HepG2 (cell line): ENCODE data around the gene CKAP5. TPM values are rescaled to one million over a fixed set of nuclear protein-coding genes. Genes with fewer than 3 reads are reported as not detected.

Experiments used
- ATAC-seq: fragments of 200-7000 bp; cut with Tn5 transposase; 3 replicates; pipeline ENCODE4 v1.9.1; 2020; ENCODE audit warnings: mild to moderate bottlenecking, moderate library complexity
- BruUV-seq: library from RNA; stranded (reverse); fragments of 400-500 nt; replicated peaks from 2 replicates; lab custom pipeline; 2021; lab: Mats Ljungman, UMichigan
- CTCF ChIA-PET: fragments of 300-600 bp; formaldehyde crosslinking; extraction: SDS; loops from one replicate; lab custom pipeline; 2021; ENCODE audit warnings: low total read pairs, inconsistent platforms, low intra/inter-chr PET ratio; lab: Yijun Ruan, JAX
- POLR2A ChIA-PET: fragments of 350-600 bp; sonication (Branson Sonifier 250); formaldehyde crosslinking; loops from one replicate; lab custom pipeline; 2020; ENCODE audit warnings: antibody characterized with exemption, inconsistent platforms; lab: Yijun Ruan, JAX
- DNase-seq: peaks from one replicate; pipeline ENCODE4 v3.0.0-alpha.2; 2015; ENCODE audit warnings: low spot score
- FAIRE-seq: peaks from 3 replicates; lab custom pipeline; 2011; peaks lifted over from hg19 to GRCh38; lab: Jason Lieb, UNC
- H2AFZ ChIP-seq: one replicate; pipeline ENCODE4 v1.6.1; 2011; ENCODE audit warnings: low read length, inconsistent platforms
- H3K27ac ChIP-seq: fragments of 300-600 bp; 3 replicates; pipeline ENCODE4 v1.8.0; 2011; ENCODE audit warnings: mixed run types, mild to moderate bottlenecking, mixed read lengths, low read length, inconsistent platforms; ENCODE audit not compliant: insufficient read depth; ENCODE audit errors: extremely low read length
- H3K27me3 ChIP-seq, 2 experiments: fragments of 200-600 bp in 1 of 2; 2 replicates in 1 of 2; 3 replicates in 1 of 2; pipeline versions ENCODE4 v1.6.0 to v1.8.0; 2011; ENCODE audit warnings: low read length in 2 of 2, mild to moderate bottlenecking in 2 of 2, moderate library complexity in 2 of 2, inconsistent platforms in 1 of 2; ENCODE audit not compliant: insufficient read depth in 2 of 2, control insufficient read depth in 1 of 2
- H3K36me3 ChIP-seq, 2 experiments: fragments of 200-600 bp in 1 of 2; replicated peaks in 1 of 2; 2 replicates in 1 of 2; 3 replicates in 1 of 2; pipeline versions ENCODE4 v1.5.1 to v1.8.0; 2011; ENCODE audit warnings: low read length in 2 of 2, inconsistent platforms in 1 of 2; ENCODE audit not compliant: insufficient read depth in 2 of 2, control insufficient read depth in 1 of 2
- H3K4me1 ChIP-seq: 2 replicates; pipeline ENCODE4 v1.5.1; 2012; ENCODE audit warnings: low read length, inconsistent platforms; ENCODE audit not compliant: insufficient read depth
- H3K4me2 ChIP-seq: 2 replicates; pipeline ENCODE4 v1.6.0; 2011; ENCODE audit warnings: low read depth, low read length, inconsistent platforms
- H3K4me3 ChIP-seq, 3 experiments: fragments of 200-600 bp in 1 of 3; sonication (generic), shearing (Covaris generic) in 1 of 3; replicated peaks in 1 of 3; 2 replicates each; pipeline ENCODE4 v1.5.1; 2011 to 2016; ENCODE audit warnings: low read length in 3 of 3, inconsistent platforms in 2 of 3, low read depth in 2 of 3, mild to moderate bottlenecking in 2 of 3, control low read depth in 1 of 3, mixed read lengths in 1 of 3; ENCODE audit not compliant: insufficient read depth in 1 of 3
- H3K79me2 ChIP-seq: one replicate; pipeline ENCODE4 v1.6.1; 2011; ENCODE audit warnings: low read length, inconsistent platforms; ENCODE audit not compliant: insufficient read depth
- H3K9ac ChIP-seq: 2 replicates; pipeline ENCODE4 v1.6.0; 2011; ENCODE audit warnings: mild to moderate bottlenecking, low read depth, low read length, inconsistent platforms; ENCODE audit not compliant: insufficient read depth
- H3K9me3 ChIP-seq: 2 replicates; pipeline ENCODE4 v1.5.1; 2012; ENCODE audit warnings: mild to moderate bottlenecking, low read length
- H4K20me1 ChIP-seq: 2 replicates; pipeline ENCODE4 v1.6.0; 2011; ENCODE audit warnings: inconsistent platforms, mild to moderate bottlenecking, low read length, moderate library complexity; ENCODE audit not compliant: insufficient read depth
- CENPBD1 ChIP-seq: sonication (generic); formaldehyde crosslinking; IDR thresholded peaks from 2 replicates; pipeline ENCODE4 v1.8.0; 2022; ENCODE audit warnings: missing genetic modification reagents, low read depth, mild to moderate bottlenecking, borderline replicate concordance
- RFX1 ChIP-seq: fragments of 450-650 bp; IDR thresholded peaks from 2 replicates; pipeline ENCODE4 v1.6.1; 2017
- ZBTB7B ChIP-seq: sonication (generic); formaldehyde crosslinking; IDR thresholded peaks from 2 replicates; pipeline ENCODE4 v1.4.0; 2020; ENCODE audit warnings: missing genetic modification reagents
- ZNF333 ChIP-seq: sonication (generic); formaldehyde crosslinking; IDR thresholded peaks from 2 replicates; pipeline ENCODE4 v1.4.0; 2020; ENCODE audit warnings: mild to moderate bottlenecking, missing genetic modification reagents, borderline replicate concordance
- WGBS: methylation state at CpG from one replicate; pipeline ENCODE4 v1.1.6; 2017; ENCODE audit warnings: low lambda C conversion rate; 5-methylcytosine and 5-hydroxymethylcytosine counted together
- in situ Hi-C: cut with HindIII; loops from 2 replicates; pipeline ENCODE4 v1.10.0; 2017; ENCODE audit warnings: low pct_unique_long_range_greater_than_20kb; ENCODE audit not compliant: extremely low pct_ligation_motif_present
- intact Hi-C: fragments of 100-400 bp; cut with micrococcal nuclease; formaldehyde crosslinking; loops from one replicate; pipeline ENCODE4 v1.10.0; 2022; ENCODE audit not compliant: unreplicated experiment
- polyA plus RNA-seq, 8 experiments: library from polyadenylated mRNA; depleted of rRNA in 3 of 8; stranded (reverse) in 7 of 8; unstranded in 1 of 8; fragments of >200 nt; fragmentation: Illumina TruSeq in 4 of 8; extraction: Trizol in 4 of 8; gene quantifications; 2 replicates each; pipeline versions ENCODE4 v1.2.1 to v1.2.3, GENCODE V29; 2011 to 2016; ENCODE audit warnings: low read depth in 4 of 8, missing spikeins in 1 of 8, mixed read lengths in 1 of 8; ENCODE audit not compliant: insufficient read depth in 1 of 8
- total RNA-seq, 5 experiments: library from RNA; depleted of rRNA; stranded (reverse); fragments of >200 nt; fragmentation: Illumina TruSeq; extraction: Trizol; gene quantifications; 2 replicates each; pipeline ENCODE4 v1.2.3, GENCODE V29; 2016; ENCODE audit warnings: low read depth in 1 of 5

CKAP5 gene
- total and polyA plus RNA-seq, 2 of the 13 experiments (the other 11 are each of a cell fraction or from before 2014, with no cell fraction given), result 79.2 to 103 TPM

GRCh38 chr11:46697723-46698122, 148.4 kb downstream of the CKAP5 start:
- Histone ChIP-seq H3K4me2 (no peak overlapping the region; the same call in 1 of the 2 replicates), H3K27me3 (no peaks in the 10 kb centered on the region; a peak in 1 of 5 replicates), H3K9ac (no peak overlapping the region), H3K27ac (peak overlapping the region; percentile 7), H3K9me3 (no peaks in the 10 kb centered on the region), H3K4me3 (no peak overlapping the region), H2AFZ (no peak overlapping the region), H4K20me1 (no peaks in the 10 kb centered on the region), H3K36me3 (peaks cover 7 to 18% of the 10 kb centered on the region in 2 experiments), H3K4me1 (peaks cover 70% of the 10 kb centered on the region), H3K79me2 (peaks cover 36% of the 10 kb centered on the region)
- 65% methylated on average over 2 of the region's 2 CpGs for WGBS
- no TSS peak for BruUV-seq
- in situ Hi-C loops (no loop called here), intact Hi-C loops (no loop called here)
- ATAC-seq, result no peak
- DNase-seq, result no peak
- CTCF ChIA-PET, result no interaction called here
- TF ChIP-seq ZBTB7B (CRISPR knock-in tag), result no peak
- no peak for TF ChIP-seq CENPBD1 (CRISPR knock-in tag)
- POLR2A ChIA-PET, result interaction anchor here (1.4 to 11.5 kb wide), 2 partner anchors 21 to 23 kb away, joined by 3 to 272 read pairs; partner anchors contain the start of gene F2
- FAIRE-seq, result no peak

- FAIRE-seq (no peak), DNase-seq (no peak), ATAC-seq (no peak)
- H3K27ac ChIP-seq, result peak overlapping the region; percentile 21
- no peaks in the 10 kb centered on the region for H4K20me1 ChIP-seq
- WGBS, result 94% methylated on average over 3 of the region's 3 CpGs
- CTCF ChIA-PET, result no interaction called here
- no peak overlapping the region for H3K4me2 ChIP-seq
- peaks cover 69% of the 10 kb centered on the region for H3K4me1 ChIP-seq
- no peak overlapping the region for H3K9ac ChIP-seq
- H2AFZ ChIP-seq, result no peak overlapping the region
- H3K36me3 ChIP-seq, result peaks cover 4 to 14% of the 10 kb centered on the region in 2 experiments
- BruUV-seq, result no TSS peak
- peaks cover 32% of the 10 kb centered on the region for H3K79me2 ChIP-seq
- POLR2A ChIA-PET, result interaction anchor here (1.4 to 11.5 kb wide), 3 partner anchors 21 to 46 kb away, joined by 3 to 272 read pairs (median 9); partner anchors contain the start of gene F2
- H3K9me3 ChIP-seq, result no peaks in the 10 kb centered on the region
- no peaks in the 10 kb centered on the region; a peak in 1 of 5 replicates for H3K27me3 ChIP-seq
- peak; percentile 11; the same call in 1 of the 2 replicates for TF ChIP-seq RFX1
- TF ChIP-seq ZNF333, result no peak
- no peak overlapping the region for H3K4me3 ChIP-seq
- intact Hi-C loops (no loop called here), in situ Hi-C loops (no loop called here)
These were observed 148.8 kb downstream of the CKAP5 start for GRCh38 chr11:46697303-46697702.
